MM.1S (cell line): Measurements from ENCODE around the gene CYP19A1.

ENCODE experiments used
- DNase-seq: peaks from one replicate; pipeline ENCODE4 v3.0.0-alpha.2; 2015
- H2AFZ ChIP-seq: fragments of 300-600 bp; sonication (generic); 2 replicates; pipeline ENCODE4 v1.6.0; 2016; ENCODE audit warnings: antibody characterized with exemption, low read length
- H3F3A ChIP-seq: fragments of 300-600 bp; sonication (generic); 2 replicates; pipeline ENCODE4 v1.6.1; 2016; ENCODE audit warnings: mild to moderate bottlenecking, antibody characterized with exemption, low read length, moderate library complexity, mixed read lengths; ENCODE audit not compliant: insufficient read depth
- H3K27ac ChIP-seq: fragments of 300-600 bp; sonication (generic); 2 replicates; pipeline ENCODE4 v1.5.1; 2016; ENCODE audit warnings: mild to moderate bottlenecking, low read length
- H3K27me3 ChIP-seq: fragments of 300-600 bp; sonication (generic); replicated peaks from 2 replicates; pipeline ENCODE4 v1.6.0; 2016; ENCODE audit warnings: low read length; ENCODE audit not compliant: insufficient read depth
- H3K36me3 ChIP-seq: fragments of 300-600 bp; sonication (generic); replicated peaks from 2 replicates; pipeline ENCODE4 v1.6.1; 2016; ENCODE audit warnings: mild to moderate bottlenecking, low read length, mixed read lengths; ENCODE audit not compliant: insufficient read depth
- H3K4me1 ChIP-seq: fragments of 300-600 bp; sonication (generic); 2 replicates; pipeline ENCODE4 v1.6.1; 2016; ENCODE audit warnings: low read length, mixed read lengths
- H3K4me2 ChIP-seq: fragments of 300-600 bp; sonication (generic); 2 replicates; pipeline ENCODE4 v1.6.0; 2016; ENCODE audit warnings: low read depth, low read length
- H3K4me3 ChIP-seq: fragments of 300-600 bp; sonication (generic); 2 replicates; pipeline ENCODE4 v1.5.1; 2016; ENCODE audit warnings: low read length, mixed read lengths
- H3K79me2 ChIP-seq: fragments of 300-600 bp; sonication (generic); 2 replicates; pipeline ENCODE4 v1.6.1; 2016; ENCODE audit warnings: mixed run types, low read length, mixed read lengths
- H3K9ac ChIP-seq: fragments of 300-600 bp; sonication (generic); 2 replicates; pipeline ENCODE4 v1.6.1; 2016; ENCODE audit warnings: low read length, mixed read lengths
- H3K9me2 ChIP-seq: fragments of 300-600 bp; sonication (generic); replicated peaks from 2 replicates; pipeline ENCODE4 v1.6.1; 2016; ENCODE audit warnings: mild to moderate bottlenecking, low read length, mixed read lengths; ENCODE audit not compliant: insufficient read depth
- H3K9me3 ChIP-seq: fragments of 300-600 bp; sonication (generic); replicated peaks from 2 replicates; pipeline ENCODE4 v1.6.1; 2016; ENCODE audit warnings: mild to moderate bottlenecking, low read length, mixed read lengths; ENCODE audit not compliant: insufficient read depth
- H4K20me1 ChIP-seq: fragments of 300-600 bp; sonication (generic); 2 replicates; pipeline ENCODE4 v1.6.1; 2016; ENCODE audit warnings: mild to moderate bottlenecking, low read length, moderate library complexity, mixed read lengths; ENCODE audit not compliant: insufficient read depth
- EZH2 ChIP-seq: fragments of 300-600 bp; sonication (generic); optimal IDR thresholded peaks from 2 replicates; pipeline ENCODE3; 2017; ENCODE audit warnings: low read depth, mild to moderate bottlenecking, antibody characterized with exemption, low read length, mixed read lengths
- EZH2phosphoT487 ChIP-seq: fragments of 300-600 bp; sonication (generic); IDR thresholded peaks from 2 replicates; pipeline ENCODE4 v1.6.1; 2018; ENCODE audit warnings: antibody characterized with exemption, low read length
- TF ChIP-seq, protein P1 (sequence below): fragments of 300-600 bp; sonication (generic); IDR thresholded peaks from 2 replicates; pipeline ENCODE4 v1.5.1; 2016; ENCODE audit warnings: antibody characterized with exemption, low read length, mixed read lengths

Gene CYP19A1

DNA sequence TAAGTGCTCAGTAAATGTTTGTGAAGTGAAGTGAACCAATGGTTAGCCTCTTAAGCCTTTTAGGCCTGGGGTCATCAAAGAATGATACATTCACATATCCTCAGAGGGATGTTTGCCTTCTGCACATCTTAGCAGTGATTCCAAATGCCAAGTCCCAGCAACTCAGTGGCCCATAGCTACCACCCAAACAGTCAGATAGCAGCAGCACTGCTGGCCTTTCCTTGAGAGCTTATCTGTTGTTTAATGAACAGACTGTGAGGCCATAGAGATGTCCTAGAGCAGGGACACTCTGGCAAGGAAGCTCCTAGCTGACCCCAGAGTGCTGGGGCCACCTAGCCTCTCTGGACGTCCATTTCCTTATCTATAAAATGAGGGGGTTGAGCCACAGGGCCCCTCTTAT, 86.8 kb downstream of the CYP19A1 start:
- TF ChIP-seq, protein P1, sequence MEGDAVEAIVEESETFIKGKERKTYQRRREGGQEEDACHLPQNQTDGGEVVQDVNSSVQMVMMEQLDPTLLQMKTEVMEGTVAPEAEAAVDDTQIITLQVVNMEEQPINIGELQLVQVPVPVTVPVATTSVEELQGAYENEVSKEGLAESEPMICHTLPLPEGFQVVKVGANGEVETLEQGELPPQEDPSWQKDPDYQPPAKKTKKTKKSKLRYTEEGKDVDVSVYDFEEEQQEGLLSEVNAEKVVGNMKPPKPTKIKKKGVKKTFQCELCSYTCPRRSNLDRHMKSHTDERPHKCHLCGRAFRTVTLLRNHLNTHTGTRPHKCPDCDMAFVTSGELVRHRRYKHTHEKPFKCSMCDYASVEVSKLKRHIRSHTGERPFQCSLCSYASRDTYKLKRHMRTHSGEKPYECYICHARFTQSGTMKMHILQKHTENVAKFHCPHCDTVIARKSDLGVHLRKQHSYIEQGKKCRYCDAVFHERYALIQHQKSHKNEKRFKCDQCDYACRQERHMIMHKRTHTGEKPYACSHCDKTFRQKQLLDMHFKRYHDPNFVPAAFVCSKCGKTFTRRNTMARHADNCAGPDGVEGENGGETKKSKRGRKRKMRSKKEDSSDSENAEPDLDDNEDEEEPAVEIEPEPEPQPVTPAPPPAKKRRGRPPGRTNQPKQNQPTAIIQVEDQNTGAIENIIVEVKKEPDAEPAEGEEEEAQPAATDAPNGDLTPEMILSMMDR = no peak
- TF ChIP-seq EZH2phosphoT487 (no peak), EZH2 (no peak)
- no peaks in the 10 kb centered on the region for H3K4me1 ChIP-seq
- H3F3A ChIP-seq = no peaks in the 10 kb centered on the region
- H4K20me1 ChIP-seq = no peaks in the 10 kb centered on the region
- H3K9ac ChIP-seq = no peak overlapping the region
- H3K27me3 ChIP-seq = no peaks in the 10 kb centered on the region
- H3K4me2 ChIP-seq = no peak overlapping the region
- H3K36me3 ChIP-seq = no peaks in the 10 kb centered on the region
- no peak overlapping the region for H3K27ac ChIP-seq
- no peaks in the 10 kb centered on the region for H3K79me2 ChIP-seq
- no peaks in the 10 kb centered on the region for H3K9me2 ChIP-seq
- H3K4me3 ChIP-seq = no peak overlapping the region
- DNase-seq = no peak
- H2AFZ ChIP-seq = no peak overlapping the region
- no peaks in the 10 kb centered on the region for H3K9me3 ChIP-seq

DNA sequence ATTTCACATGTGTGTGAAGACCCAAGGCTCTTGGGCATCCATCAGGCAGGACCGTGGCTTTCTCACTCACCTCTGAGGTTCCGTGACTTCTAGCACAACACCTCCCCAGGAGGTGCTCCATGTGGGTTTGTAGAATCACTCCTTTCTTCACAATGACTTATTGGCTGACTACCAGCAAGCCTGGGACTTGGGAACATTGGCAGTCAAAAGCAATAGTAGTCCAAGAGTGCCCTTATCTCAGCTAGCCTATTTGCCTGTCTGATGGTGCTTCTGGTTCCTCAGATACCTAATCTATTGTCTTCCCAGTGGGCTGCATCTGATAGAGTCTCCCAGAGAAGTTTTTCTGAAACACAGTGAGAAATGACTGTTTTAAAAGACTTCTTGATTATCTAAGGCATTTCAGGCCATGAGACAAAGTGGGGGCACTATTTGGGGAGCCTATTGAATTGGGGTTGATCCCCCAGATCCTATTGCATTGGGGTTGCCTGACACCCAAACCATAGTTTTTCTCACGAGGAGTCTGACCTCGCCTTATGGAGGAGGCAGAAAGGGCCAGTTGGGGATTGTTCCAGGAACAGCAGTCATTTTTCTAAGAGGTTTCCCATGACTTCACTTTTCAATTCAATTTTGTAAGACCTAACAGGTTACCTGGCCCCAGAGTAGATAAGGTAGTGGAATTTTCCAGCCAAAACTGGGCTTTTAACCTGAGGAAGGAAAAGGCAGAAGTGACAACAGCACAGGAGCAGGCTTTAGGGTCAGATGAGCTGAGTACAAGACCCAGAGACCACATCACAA, 88.0 kb downstream of the CYP19A1 start:
- TF ChIP-seq EZH2phosphoT487 (no peak), EZH2 (no peak)
- TF ChIP-seq, protein P1 = no peak

DNA sequence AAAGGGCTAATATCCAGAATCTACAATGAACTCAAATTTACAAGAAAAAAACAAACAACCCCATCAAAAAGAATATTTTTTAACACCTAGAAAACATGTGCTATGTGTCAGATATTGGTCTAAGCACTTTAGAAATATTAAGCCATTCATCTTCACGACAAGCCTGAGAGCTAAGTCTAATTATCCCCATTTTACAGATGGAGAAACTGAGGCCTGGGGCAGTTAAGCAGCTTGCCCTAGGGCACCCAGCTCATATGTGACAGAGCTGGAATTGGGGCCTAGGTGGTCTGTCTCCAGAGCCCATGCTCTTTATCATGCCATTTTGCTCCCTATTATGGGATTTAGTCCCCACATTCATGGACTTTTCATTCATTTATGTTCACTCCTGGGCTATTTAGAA, 92.8 kb downstream of the CYP19A1 start:
- Histone ChIP-seq H3K79me2 (no peaks in the 10 kb centered on the region), H3K9ac (no peak overlapping the region), H3K27me3 (no peaks in the 10 kb centered on the region), H2AFZ (no peak overlapping the region), H3K27ac (no peak overlapping the region), H3K9me2 (no peaks in the 10 kb centered on the region), H4K20me1 (no peaks in the 10 kb centered on the region), H3K4me1 (peaks cover 42% of the 10 kb centered on the region), H3K4me3 (no peak overlapping the region), H3K4me2 (no peak overlapping the region), H3F3A (peaks cover 26% of the 10 kb centered on the region), H3K36me3 (no peaks in the 10 kb centered on the region), H3K9me3 (no peaks in the 10 kb centered on the region)
- no peak for DNase-seq
- TF ChIP-seq, protein P1 = no peak
- no peak for TF ChIP-seq EZH2phosphoT487
- no peak for TF ChIP-seq EZH2

More for the DNA sequence above, 88.0 kb downstream of the CYP19A1 start:
- Histone ChIP-seq H3K9ac (no peak overlapping the region), H3K27me3 (no peaks in the 10 kb centered on the region), H3K4me3 (no peak overlapping the region), H3K4me1 (no peaks in the 10 kb centered on the region), H3K9me2 (no peaks in the 10 kb centered on the region), H3K27ac (no peak overlapping the region), H2AFZ (no peak overlapping the region), H3K36me3 (no peaks in the 10 kb centered on the region), H3K4me2 (no peak overlapping the region), H3F3A (no peaks in the 10 kb centered on the region), H4K20me1 (no peaks in the 10 kb centered on the region), H3K9me3 (no peaks in the 10 kb centered on the region), H3K79me2 (no peaks in the 10 kb centered on the region)
- no peak for DNase-seq
